ENCODE measurements around the gene SCG5.
"Not testable (repeated sequence)": the region's sequence is repeated elsewhere in the genome, so short reads cannot be mapped to it uniquely, and the experiment has no call there.

Gene SCG5, protein sequence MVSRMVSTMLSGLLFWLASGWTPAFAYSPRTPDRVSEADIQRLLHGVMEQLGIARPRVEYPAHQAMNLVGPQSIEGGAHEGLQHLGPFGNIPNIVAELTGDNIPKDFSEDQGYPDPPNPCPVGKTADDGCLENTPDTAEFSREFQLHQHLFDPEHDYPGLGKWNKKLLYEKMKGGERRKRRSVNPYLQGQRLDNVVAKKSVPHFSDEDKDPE

GRCh38 chr15:32641517-32642059, at the start of gene SCG5:
TSS of gene SCG5 (plus strand) at chr15:32641710. CDS start at chr15:32643593, 1,883 bp downstream.
- DNase-seq = peak; percentile 32

- not testable (repeated sequence) for DNase-seq
Observed at GRCh38 chr15:32593151-32593550, 48.4 kb upstream of the SCG5 start, which contains the start of gene GOLGA8N. TSS of gene GOLGA8N (plus strand) at chr15:32593456.

GRCh38 chr15:32609518-32609917, 32.0 kb upstream of the SCG5 start:
- DNase-seq = not testable (repeated sequence)

DNA sequence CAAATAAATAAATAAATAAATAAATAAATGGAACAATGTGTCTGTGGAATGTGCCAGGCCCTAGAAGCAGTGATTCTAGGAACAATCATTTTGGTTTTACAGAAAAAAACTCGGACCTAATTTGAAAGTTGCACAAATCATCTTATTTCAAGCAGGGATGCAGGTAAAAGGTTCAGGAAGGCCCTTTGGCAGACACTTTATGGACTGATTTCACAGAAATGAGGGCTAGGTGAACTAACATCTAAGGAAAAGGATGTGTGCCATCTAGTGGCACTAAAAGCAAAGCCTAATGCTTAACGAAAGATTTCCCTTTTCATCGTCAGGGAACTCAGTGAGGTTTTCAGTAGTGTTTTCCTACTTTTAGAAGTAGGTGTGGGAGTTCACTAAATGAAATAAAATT, 30.8 kb upstream of the SCG5 start:
- DNase-seq = peak; percentile 59

DNA sequence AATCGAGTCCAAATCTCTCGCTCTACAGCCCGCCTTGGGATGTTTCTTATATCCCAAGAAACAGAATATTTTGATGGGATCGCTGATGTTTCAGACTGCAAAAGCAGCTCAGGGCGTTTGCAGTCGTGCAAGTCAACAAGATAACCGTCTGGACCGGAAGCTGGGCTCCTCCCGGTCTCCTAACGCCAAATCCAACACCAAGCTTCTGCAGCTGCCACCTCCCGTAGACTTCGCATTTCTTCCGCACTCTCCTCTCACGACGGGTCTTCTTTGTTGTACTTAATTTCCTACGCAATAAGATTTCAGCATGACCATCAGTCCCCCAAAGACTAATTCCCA, 26.8 kb upstream of the SCG5 start:
- DNase-seq = not testable (repeated sequence)

GRCh38 chr15:32615051-32615870, 26.2 kb upstream of the SCG5 start, which contains the start of gene ARHGAP11A:
TSS of gene ARHGAP11A (plus strand) at chr15:32615504. CDS start at chr15:32616212, 708 bp downstream.
- peak; percentile 96 for DNase-seq

- DNase-seq = peak; percentile 27
Observed at GRCh38 chr15:32615871-32616426, 25.6 kb upstream of the SCG5 start.

GRCh38 chr15:32636410-32636809, 5.1 kb upstream of the SCG5 start:
- no peak for DNase-seq

DNA sequence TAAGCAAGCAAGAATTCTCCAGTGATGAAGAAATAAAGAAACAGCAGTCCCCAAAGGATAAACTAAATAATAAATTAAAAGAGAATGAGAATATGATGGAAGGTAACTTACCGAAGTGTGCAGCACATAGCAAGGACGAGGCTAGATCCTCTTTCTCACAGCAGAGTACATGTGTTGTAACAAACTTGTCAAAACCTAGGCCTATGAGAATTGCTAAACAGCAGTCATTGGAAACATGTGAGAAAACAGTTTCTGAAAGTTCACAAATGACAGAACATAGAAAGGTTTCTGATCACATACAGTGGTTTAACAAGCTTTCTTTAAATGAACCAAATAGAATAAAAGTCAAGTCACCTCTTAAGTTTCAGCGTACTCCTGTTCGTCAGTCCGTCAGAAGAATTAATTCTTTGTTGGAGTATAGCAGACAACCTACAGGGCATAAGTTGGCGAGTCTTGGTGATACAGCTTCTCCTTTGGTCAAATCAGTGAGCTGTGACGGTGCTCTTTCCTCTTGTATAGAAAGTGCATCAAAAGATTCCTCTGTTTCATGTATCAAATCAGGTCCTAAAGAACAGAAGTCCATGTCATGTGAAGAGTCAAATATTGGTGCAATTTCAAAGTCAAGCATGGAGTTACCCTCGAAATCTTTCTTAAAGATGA, 4.5 kb upstream of the SCG5 start:
- DNase-seq = no peak

GRCh38 chr15:32637704-32638103, 3.8 kb upstream of the SCG5 start:
- no peak for DNase-seq

GRCh38 chr15:32642667-32643435, 1.3 kb downstream of the SCG5 start:
- no peak for DNase-seq

DNA sequence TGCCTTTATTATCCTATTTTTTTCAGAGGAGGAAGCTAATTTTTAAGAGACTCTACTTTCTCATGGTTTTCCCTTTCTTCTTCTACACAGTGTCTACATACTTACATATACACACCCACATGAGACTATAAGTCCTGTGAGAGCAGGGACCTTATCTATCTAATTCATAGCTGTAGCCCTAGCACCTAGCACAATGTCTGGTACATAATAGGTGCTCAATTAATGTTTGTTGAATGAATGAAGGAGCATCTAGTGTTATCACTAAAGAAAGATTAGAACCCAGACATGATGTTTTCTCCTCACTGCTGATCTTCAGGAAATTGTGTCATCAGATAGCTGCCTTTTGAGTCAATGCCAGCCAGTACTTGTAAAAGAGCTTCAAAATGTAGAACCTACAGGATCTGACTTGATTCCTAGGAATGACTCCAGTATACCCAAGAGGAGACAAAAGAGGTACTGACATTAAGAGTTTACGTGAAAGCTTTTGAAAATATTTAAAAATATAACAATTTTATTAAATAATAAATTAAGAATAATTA, 2.5 kb downstream of the SCG5 start:
- DNase-seq = no peak

DNA sequence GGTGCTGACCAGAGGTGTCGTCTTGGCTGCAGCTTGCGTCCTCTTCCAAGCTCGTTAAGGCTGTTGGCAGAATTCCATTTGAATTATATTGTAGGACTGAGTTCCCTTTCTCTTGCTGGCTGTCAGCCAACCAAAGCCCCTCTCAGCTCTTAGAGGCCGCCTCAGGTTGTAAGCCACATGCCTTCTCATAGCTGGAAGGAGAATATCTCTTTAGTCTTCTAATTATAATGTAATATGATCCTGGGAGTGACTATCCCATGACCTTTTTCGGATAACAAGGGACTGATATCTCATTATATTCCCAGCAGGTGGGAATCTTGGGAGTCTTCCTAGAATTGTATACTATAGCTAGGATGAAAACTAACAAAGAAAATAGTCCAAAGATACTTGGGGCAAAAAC, 4.8 kb downstream of the SCG5 start:
- no peak for DNase-seq

DNA sequence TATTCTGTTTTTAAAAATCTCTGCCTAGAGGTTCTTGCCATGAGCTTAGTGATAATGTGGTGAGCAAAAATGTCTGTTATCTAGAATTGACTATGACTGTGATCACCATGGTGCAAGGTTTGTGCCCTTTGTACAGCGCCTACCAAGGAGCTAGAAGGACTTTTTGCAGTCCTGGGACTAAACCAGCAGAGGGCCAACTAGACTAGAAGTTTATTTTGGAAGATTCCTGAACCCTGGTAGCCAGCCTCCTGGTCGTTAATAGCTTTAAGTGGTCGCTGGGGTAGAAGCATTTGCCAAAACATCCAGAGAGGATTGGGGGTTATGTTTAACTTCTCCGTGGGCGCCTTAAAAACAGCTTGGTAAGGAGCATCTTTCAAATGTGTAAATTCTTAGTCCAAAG, 7.8 kb downstream of the SCG5 start:
- DNase-seq = peak; percentile 64

GRCh38 chr15:32651229-32651837, 9.8 kb downstream of the SCG5 start:
- DNase-seq = peak; percentile 86

- no peak for DNase-seq
Observed at GRCh38 chr15:32652178-32652577, 10.7 kb downstream of the SCG5 start.

GRCh38 chr15:32656091-32656490, 14.6 kb downstream of the SCG5 start:
- DNase-seq = no peak

DNA sequence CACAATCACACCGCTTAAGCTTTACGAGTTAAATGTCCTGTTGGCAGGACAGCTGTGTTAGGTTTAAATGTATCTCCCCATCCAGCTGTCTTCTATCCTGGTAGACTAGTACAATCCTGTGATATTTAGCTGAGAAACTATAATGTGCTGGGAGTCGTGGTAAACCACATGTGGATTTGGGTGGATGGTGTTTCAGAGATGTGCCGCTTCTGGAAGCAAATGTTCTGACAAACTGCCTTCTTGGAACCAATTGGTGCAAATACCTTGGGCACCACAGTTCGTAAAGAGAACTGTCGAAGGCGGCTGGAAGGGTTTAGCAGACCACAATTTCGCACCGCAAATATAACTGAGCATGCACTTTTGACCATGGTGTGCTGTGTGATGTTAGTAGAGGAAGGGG, 15.0 kb downstream of the SCG5 start:
- DNase-seq = no peak

DNA sequence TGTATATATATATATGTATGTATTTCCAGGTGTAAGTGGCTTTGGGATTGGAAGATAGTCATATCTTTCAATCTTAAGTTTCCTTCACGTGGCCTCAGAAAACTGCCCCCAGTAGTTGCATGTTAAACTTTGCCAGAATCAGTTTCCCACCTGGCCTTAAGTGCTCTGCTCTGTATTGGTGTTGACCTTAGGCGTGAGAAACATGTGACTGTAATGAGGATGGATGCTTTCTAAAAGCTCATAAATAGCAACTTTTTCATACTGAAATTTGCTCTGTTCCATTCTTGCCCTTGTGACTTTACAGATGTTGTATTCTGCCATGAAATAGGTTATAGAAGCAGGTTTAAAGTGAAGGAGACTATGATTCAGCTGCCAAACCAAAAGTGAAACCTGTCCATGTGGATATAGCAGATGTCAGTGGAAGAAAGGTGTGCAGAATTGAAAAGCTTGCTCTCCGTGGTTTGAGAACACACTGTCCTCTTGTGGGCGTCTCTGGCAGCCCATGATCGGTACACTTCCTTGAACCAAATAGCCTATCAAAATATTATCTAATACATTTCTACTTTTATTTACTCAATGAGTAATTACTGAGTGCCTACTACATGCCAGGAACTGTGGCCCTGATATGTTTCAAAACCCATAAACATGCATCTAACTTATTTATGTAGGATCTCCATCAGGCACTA, 15.8 kb downstream of the SCG5 start:
- DNase-seq = no peak

DNA sequence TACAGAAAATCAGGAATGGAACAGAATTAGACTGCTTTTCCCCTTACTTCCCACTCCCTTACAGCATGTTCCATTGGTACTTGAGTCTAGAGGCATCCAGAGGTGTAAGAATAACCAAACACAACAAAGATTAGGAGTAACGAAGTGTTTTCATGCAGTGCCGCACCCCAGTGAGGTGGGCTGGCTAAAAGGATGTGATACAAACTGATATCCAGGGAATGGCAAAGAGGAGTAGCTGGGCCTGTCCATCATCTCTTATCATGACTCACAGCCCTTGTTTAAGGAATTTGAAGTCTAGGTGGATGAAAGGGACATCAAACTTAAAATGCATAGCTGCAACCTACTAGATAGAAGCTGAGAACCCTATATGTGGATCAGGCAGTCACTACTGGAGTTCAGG, 16.4 kb downstream of the SCG5 start:
- DNase-seq = no peak
